ENCODE results near the gene SSC4D.
"Not testable (repeated sequence)": the region's sequence is repeated elsewhere in the genome, so short reads cannot be mapped to it uniquely, and the experiment has no call there.

The SSC4D gene

DNA sequence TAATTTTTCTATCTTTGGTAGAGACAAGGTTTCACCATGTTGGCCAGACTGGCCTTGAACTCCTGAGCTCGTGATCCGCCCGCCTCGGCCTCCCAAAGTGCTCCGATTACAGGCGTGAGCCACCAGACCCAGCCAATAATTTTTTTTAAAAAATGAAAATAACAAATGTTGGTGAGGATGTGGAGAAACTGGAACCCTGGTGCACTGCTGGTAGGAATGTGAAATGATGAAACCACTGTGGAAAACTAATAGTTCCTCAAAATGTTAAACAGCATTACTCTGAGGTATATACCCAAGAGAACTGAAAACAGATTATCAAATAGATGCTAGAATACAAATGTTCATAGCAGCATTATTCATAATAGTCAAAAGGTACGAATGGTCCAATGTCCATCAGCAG lies 27.7 kb downstream of the SSC4D start:
- no peak for DNase-seq

DNA sequence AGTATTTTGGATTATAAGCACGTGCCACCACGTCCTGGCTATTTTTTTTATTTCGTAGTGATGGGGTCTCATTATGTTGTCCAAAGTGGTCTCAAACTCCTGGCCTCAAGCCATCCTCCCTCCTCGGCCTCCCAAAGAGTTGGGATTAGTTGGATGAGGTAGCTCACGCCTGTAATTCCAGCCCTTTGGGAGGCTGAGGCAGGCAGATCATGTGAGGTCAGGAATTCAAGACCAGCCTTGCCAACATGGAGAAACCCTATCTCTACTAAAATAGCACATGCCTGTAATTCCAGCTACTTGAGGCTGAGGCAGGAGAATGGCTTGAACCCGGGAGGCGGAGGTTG lies 28.9 kb downstream of the SSC4D start:
- DNase-seq = no peak

DNA sequence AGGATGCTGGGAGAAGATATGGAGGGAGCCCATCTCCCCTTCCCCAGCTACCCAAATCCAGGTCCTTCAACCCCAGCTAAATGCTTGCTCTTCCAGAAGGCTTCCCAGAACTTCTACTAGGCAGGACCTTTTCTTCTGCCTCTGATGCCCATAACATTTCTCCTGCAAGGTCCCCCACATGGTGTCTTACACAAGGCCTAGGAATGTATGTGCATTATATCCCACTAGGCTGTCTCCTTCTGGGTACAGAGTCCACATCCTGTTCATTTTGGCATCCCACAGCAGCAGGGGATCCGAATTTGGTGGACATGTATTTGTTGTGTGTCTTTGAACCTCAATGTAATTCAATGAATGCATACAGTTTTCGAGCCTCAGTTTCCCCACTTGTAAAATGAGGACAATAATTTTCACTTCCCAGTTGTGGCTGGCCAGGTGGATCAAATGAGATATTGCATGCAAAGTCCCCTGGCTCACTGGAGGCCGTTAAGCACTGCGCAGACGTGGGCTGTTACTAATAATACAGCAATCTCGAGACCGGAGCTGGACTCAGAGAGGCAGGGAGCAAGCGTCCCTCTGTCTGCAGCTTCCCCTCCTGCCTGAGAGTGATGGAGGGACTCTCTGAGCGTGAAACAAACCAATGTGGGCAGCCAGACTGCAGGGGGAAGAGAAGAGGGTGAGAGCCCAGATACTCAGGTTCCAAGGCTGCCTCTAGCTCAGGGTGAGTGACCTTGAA lies 32.1 kb downstream of the SSC4D start:
- no peak for DNase-seq

DNA sequence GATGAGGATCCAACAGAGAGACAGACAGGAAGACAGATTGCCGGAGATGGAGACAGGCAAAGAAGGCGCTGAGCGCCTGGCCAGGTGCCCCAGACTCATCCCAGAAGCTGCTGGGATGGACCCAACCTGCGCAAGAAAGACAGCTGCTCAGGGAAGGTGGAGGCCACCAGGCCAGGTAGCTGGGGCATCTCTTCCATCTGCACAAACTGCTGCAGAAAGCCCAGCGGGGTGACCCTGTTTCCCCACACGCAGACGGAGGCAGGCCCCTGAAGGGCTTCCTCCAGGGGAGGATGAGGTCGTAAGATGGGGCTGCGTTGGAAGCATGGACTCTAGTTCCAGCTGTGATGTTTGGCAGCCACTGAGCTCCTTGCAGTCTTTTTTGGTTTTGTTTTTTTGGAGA lies 34.2 kb downstream of the SSC4D start:
- no peak for DNase-seq

DNA sequence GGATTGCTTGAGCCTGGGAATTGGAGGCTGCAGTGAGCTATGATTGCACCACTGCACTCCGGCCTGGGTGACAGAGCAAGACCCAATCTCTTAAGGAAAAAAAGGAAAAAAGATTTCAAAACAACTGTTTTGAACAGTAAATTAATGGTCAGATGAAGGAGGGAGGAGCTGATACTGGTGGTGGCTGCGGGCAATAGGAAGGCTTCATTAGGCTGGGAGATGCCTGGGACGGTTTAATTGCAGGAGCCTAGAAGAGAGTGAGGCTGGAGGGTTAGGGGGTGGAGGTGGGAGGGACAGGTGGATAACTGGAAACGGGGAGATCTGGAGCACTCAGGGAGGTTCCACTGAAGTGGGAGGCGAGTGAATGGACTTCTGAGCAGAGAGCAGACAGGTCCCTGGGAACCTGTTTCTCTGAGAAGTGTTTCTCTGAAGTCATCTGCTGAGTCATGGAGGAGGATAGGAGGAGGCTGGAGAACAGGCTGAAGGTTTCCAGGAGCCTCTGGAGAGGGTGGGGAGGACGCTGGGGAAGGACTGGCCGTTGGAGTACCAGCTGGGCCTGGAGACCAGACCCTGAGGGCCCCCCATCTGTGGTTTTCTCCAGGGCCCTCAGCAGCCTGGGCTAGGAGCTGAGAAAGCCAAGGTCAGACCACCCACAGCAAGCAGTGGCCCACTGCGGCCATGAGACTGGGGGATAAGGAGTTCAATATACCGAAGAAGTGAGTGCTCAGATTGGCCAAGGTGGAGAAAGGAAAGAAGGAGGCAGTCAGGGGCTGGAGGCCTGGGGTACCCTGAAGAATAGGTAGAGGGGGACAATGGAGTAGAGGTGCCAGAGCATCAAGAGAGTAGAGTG lies 36.3 kb downstream of the SSC4D start:
- no peak for DNase-seq

DNA sequence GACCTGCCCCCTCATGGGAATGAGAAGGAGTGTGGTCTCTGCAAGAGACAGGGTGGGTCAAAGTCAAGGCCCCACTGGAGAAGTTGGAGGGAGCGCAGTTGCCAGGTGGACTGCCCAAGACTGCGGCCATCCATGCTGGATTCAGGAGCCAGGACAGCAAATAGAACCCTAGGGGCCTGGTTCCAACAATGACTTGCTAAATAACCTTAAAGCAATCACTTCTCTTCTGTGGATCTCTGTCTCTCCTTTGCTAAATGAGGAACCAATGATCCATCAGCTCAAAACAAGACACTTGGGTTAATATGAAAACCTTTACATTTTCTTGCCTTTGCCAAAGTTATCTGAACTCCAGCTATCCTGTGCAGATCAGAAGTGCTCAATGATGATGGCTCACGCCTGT lies 38.1 kb downstream of the SSC4D start:
- DNase-seq = no peak

DNA sequence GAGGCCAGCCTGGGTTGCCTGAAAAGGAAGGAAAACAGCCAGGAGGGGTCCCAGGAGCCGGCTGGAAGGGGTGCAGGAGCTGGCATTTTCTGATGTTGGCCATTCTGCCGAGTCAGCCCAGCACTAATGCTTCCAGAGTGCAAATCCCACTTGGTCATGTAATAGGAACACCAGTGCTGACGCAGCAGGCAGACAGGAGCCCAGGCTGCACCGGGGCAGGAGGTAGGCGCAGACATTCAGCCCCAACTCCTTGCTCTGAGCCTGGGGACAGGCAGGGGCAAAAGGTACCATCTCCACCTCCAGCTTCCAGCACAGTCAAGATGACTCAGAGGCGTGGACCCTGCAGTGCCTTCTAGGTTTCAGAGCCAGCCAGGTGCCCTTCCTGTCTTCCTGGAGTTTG lies 40.5 kb downstream of the SSC4D start:
- no peak for DNase-seq

DNA sequence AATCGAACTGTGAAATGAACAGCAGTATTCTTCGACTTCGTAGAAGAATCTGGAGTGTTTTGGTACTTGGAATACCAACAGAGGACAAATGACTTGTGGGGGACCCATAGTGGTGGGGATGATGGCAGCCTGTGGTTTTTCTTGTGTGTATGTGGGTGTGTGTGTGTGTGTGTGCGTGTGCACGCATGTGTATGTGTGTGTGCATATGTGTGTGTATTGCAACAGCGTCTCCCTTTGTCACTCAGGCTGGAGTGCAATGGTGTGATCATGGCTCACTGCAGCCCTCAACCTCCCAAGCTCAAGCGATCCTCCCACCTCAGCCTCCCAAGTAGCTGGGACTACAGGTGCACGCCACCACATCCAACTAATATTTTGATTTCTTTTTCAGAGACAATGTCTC lies 41.3 kb downstream of the SSC4D start:
- DNase-seq = no peak

DNA sequence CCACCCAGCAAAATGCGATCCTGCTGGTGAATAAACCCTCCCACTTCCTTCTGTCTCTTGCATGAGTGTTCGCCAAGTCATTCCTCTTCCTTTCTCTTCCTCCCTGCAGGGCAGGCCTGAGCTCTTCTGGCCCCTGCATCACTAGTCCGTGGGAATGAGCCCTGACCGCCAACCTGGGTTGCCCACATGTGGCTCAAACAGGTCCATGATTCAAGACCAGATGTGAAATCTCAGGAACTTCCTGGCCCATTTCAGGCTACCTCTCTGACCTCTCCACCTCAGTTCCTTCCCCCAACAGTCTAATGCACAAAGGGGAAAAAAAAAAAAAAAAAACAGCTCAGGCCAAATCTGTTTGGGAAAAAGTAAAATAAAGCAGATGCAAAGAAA lies 45.3 kb downstream of the SSC4D start:
- no peak for DNase-seq

DNA sequence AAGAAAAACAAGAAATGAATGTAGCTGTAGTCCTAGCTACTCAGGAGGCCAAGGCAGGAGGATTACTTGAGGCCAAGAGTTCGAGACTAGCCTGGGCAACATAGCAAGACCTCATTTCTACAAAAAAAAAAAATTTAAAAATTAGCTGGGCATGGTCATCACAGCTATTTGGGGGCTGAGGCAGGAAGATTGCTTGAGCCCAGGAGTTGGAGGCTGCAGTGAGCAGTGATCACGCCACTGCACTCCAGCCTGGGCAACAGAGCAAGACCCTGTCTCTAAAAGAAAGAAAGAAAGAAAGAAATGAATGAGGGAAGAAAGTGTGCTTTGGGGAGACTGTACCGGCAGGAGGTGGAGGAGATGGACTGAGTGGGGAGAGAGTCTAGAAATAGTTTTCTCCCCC lies 45.7 kb downstream of the SSC4D start:
- DNase-seq = not testable (repeated sequence)

DNA sequence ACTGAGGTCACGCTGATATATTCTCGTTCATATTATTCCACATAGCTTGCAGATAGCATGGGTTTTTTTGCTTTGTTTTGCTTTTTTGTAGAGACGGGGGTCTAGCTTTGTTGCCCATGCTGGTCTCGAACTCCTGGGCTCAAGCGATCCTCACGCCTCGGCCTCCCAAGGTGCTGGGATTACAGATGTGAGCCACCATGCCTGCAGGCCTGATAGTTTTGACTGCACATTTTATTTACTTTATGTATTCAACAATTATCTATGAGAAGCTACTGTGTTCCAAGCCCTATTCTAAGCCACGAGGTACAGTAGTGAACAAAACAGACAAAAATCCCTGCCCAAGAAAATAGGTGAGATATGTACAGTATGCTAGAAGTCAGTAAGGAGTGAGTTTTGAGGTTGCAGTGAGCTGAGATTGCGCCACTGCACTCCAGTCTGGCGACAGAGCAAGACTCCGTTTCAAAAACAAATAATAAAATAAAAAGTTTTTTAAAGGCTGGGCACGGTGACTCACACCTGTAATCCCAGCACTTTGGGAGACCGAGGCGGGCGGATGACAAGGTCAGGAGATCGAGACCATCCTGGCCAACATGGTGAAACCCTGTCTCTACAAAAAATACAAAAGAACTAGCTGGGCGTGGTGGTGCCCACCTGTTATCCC lies 49.4 kb downstream of the SSC4D start:
- DNase-seq = no peak

DNA sequence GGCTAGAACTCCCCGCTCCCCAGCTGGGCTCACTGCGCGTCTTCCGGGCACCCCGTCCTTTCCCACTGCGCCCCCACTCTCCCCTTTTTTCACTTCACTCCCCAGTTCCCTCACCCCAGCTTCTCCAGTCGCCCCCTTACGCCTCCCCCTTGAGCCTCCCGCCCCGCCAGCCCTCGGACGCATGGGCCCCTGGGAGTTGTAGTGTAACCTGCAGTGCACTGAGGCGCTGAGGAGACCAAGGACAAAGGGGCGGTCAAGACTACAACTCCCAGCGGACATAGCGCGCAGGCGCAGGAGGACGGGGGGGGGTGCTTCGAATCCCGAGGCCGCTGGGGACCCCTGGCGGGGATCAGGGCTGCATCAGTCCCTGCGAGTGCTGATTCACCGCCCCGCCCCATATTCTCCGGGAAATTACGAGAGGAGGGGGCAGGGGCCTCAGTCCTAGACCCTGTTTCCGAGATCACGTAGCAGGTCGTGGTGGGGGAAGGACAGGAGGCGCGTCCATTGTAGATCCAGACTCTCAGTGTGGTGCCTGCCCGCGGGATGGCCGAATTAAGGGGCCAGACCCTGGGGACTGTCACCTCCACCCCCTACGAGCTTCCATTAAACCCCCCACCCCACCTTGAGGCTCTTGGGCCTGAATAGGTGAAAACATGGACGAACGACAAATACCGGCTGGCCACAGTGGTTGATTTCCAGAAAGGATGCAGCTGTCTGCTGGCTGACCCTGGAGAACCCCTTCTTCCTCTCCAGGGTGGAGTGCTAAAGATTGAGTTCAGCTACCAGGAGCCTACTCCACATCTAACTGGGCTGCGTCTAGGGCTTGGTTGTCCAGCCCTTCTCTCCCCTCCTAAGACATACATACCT lies 50.2 kb downstream of the SSC4D start:
- DNase-seq = peak; percentile 93

DNA sequence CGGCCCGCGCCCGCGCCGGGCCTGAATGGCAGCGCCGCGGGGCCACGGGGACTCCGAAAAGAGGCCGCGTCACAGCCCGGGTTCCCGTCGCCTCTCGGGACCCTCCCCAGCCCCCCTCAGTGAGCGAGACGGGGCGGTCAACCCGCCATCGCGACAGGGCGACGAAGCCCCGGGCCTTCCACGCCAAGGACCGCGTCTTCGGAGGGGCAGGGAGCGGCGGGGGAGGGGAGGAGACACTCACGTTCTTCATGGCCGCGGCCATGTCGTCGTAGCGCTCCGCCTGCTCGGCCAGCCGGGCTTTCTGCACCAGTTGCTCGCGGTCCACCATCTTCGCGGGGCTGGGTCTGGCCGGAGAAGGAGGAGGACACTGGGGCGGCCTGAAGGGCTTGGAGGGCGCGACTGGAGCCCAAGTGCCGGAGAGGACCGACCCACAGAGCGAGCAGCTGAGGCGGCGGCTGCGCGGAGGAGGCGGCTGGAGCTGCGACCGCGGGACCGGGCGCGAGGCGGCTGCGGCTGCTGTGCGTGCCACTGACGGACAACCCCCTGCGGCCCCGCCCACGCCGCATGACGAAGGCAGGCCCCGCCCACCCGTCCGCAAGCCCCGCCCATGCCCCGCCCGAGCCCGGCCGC lies 50.9 kb downstream of the SSC4D start, which contains the start of gene YWHAG:
Gene YWHAG (minus strand): TSS at position 511 of the 630 bp plus-strand sequence. CDS start 183 bp downstream, at position 328.
- DNase-seq = peak; percentile 85

DNA sequence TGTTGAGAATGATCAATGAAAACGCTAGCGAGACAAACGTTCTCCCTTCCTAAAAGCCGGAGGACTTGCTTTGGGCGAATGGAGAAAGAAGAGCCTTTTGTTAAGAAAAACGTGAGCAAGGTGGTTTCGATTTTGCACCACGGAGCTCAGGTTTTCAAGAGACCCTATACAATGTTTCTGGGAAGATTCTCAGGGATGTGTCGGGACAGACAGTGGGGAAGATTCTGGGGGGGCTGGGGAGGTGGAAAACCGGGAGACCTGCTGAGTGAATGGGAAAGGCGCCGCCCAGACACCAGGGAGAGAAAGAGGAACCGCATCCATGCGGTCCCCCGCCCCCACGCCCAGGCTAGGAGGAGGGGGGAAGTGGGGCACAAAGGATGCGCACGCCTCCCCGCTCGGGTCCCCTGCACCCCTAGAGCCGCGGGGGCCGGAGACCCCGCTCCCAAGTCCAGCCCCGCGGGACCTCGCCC lies 51.5 kb downstream of the SSC4D start:
- DNase-seq = peak; percentile 71

DNA sequence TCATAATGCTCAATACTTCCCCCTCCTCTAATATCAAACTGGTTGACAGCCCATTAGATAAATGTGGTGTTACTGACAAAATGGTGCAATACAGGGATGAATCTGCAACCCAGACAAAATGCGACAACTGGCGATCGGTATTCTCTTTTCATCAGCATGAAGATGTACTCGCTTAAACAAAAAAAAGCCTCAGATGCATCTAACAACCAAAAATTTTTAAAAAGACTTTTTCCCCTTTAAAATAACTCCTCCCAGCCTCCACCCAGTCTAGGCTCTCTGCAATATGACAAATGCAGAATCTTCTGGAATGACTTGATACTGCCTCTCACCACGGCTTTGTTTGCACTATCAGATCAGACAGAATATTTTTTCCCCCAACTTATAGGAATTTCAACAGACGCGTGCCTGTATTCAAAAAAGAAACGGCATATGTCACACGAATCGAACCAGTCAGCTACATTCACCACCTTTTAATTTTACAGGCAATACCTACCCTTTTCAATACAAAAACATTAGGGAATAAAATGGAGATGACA lies 52.0 kb downstream of the SSC4D start:
- no peak for DNase-seq

DNA sequence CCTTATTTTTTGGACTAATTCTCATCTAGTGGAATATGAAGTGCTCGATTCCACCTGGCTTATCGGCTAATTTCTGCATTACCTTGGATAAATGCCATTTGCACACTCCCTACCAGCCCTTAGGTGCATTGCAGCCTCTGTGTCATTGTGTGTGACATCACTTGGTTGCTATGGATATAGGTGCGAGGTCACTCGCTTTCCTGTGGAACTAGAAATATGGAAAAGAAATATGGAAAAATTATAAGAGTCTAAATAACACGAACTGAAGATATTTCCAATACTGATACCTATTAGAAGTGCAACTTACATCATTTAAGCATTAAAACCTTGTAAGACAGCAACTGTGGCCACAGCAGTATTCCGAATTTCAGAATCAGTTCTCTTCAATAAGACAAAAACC lies 52.7 kb downstream of the SSC4D start:
- DNase-seq = no peak

DNA sequence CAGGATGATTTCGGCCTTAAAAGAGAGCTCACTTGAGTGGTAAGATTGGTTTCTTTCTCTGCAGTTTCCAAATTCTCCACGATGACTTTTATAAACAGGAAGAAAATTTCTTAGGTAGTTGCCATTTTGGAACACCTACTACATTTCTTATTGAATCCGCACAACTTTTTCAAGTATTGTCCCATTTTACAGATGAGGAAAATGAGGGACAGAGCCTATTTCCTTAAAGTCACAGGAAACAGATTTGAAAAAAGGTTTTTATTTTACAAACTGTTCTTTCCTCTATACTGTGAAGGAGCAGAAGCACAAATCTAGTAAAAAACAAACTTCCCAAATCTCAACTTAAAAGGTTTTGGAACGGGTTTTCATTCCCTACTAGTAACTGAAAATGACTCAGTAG lies 53.4 kb downstream of the SSC4D start:
- DNase-seq = no peak

DNA sequence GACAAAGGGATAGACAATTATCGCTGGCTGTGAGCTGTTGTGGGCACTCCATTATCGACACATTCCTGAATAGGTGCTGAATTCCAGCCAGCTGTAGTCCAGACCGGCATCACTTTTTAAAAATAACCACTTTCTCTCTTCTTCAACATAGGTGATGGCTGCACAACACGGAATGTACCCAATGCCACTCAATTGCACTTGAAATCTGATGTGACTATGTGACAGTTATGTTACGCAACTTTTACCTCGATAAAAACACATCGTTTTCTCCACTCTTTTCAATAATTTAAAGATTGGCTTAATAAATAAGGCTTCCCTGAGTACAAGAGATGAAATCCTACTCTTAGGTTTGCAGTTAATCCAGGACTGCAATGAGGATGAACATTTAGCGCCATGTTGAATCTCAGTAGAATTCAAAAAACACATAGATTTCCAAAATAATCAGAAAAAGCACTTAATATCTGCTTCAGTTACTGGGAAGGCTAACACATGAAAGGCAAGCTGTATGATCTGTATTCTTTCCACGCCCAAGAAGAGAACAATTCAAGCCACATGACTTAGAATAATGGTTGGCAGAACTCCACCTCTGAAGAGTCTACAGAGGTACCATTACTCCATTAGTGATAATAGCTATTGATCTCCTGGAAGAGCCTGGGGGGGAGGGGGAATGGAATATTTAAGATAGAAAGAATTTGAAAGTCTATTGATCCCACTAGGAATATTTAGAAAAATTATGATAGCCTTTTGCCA lies 54.3 kb downstream of the SSC4D start:
- no peak for DNase-seq

DNA sequence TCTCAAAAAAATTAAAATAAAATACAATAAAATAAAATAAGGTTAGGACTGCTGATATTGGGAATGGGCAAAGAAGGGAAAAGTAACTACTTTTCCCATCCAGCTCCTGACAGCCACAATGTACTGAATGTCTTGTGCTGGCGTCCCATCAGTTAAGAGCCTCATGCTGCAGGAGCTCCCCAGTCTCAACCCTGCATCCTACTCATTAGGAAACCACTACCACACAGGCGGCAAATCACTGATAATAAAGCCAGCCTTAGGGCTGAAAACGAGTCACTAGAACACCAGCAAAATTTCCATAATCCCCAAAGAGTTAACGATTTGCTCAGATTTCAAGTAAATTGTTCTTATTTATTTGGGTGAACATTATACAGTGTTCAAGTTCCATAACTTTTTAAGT lies 55.0 kb downstream of the SSC4D start:
- no peak for DNase-seq

DNA sequence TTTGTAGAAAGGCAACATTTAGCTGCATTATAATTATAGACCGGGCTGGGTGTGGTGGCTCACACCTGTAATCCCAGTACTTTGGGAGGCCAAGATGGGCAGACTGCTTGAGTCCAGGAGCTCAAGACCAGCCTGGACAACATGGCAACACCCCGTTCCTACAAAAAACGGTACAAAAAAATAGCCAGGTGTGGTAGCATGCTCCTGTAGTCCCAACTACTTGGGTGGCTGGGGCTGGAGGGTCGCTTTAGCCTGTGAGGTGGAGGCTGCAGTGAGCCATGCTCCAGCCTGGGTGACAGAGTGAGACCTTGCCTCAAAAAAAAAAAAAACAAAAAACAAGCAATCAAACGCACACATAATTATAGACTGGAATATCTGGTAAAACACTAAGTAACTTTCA lies 55.8 kb downstream of the SSC4D start:
- no peak for DNase-seq

DNA sequence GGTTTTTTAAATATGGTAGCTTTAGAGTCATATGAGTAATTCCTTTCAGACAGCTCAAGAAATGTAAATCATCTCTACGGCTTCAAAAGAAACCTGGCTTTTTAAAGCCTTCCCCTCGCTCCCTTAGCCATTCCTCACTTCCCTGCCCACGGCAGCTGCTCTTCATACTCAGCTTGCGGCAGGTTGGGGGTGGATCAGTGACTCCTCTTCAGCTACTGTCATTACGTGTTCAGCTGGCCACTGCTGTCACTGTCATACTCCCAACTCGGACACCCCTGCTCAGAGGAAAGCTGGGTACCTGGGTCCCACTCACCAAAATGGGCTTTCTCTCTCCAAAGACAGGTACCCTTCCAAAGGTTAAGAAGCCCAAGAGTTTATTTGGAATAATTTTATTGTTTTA lies 57.3 kb downstream of the SSC4D start:
- no peak for DNase-seq

Data from activated naive CD4-positive, alpha-beta T cell treated with anti-CD3 and anti-CD28 coated beads, Interleukin-2, amount 50 U/mL, for 16 hours (primary cell).